HepG2 (cell line): ENCODE measurements around the gene SHISA5. TPM values are rescaled to one million over a fixed set of nuclear protein-coding genes. Genes with fewer than 3 reads are reported as not detected.

Experiments
- CCAR2 ChIP-seq: fragments of 200-400 bp; formaldehyde crosslinking; optimal IDR thresholded peaks from 2 replicates; pipeline ENCODE3; 2018; ENCODE audit warnings: low read depth, mild to moderate bottlenecking, low read length, moderate library complexity
- HMG20A ChIP-seq: IDR thresholded peaks from 2 replicates; pipeline ENCODE4 v1.6.1; 2016; ENCODE audit warnings: borderline replicate concordance
- HNRNPK ChIP-seq: fragments of 200-400 bp; formaldehyde crosslinking; IDR thresholded peaks from 2 replicates; pipeline ENCODE4 v1.6.1; 2018; ENCODE audit warnings: low read length, low read depth, moderate library complexity, mild to moderate bottlenecking; ENCODE audit not compliant: poor library complexity, severe bottlenecking
- HNRNPLL ChIP-seq: fragments of 200-400 bp; formaldehyde crosslinking; IDR thresholded peaks from 2 replicates; pipeline ENCODE4 v1.6.1; 2017; ENCODE audit warnings: mild to moderate bottlenecking, low read depth, low read length; ENCODE audit not compliant: poor library complexity, severe bottlenecking
- MAZ ChIP-seq, 2 experiments: sonication (generic) in 1 of 2; formaldehyde crosslinking in 1 of 2; IDR thresholded peaks; 2 replicates each; pipeline versions ENCODE4 v1.5.0 to v1.6.1; 2012 to 2020; ENCODE audit warnings: low read depth in 2 of 2, mild to moderate bottlenecking in 2 of 2, borderline replicate concordance in 1 of 2, improper control_type of control experiment in 1 of 2, low read length in 1 of 2, missing genetic modification reagents in 1 of 2, moderate library complexity in 1 of 2
- PRDM15 ChIP-seq: sonication (generic); formaldehyde crosslinking; IDR thresholded peaks from 2 replicates; pipeline ENCODE4 v1.4.0; 2020; ENCODE audit warnings: missing genetic modification reagents
- RBFOX2 ChIP-seq: fragments of 200-400 bp; formaldehyde crosslinking; IDR thresholded peaks from 2 replicates; pipeline ENCODE4 v1.6.1; 2017; ENCODE audit warnings: low read depth, mild to moderate bottlenecking, low read length
- RORA ChIP-seq: sonication (generic); formaldehyde crosslinking; IDR thresholded peaks from 2 replicates; pipeline ENCODE4 v1.5.0; 2020; ENCODE audit warnings: mild to moderate bottlenecking, missing genetic modification reagents, moderate library complexity
- SOX6 ChIP-seq, 2 experiments: fragments of 450-650 bp in 1 of 2; sonication (generic) in 1 of 2; formaldehyde crosslinking in 1 of 2; IDR thresholded peaks; 2 replicates each; pipeline versions ENCODE4 v1.4.0 to v1.6.1; 2017 to 2020; ENCODE audit warnings: antibody characterized with exemption in 1 of 2, mild to moderate bottlenecking in 1 of 2, missing genetic modification reagents in 1 of 2
- TGIF2 ChIP-seq: IDR thresholded peaks from 2 replicates; pipeline ENCODE4 v1.6.1; 2016; ENCODE audit warnings: control low read depth, missing compliant biosample characterization
- ZBTB1 ChIP-seq: sonication (generic); formaldehyde crosslinking; IDR thresholded peaks from 2 replicates; pipeline ENCODE4 v1.4.0; 2020; ENCODE audit warnings: missing genetic modification reagents, borderline replicate concordance
- ZBTB7A ChIP-seq: sonication (generic); formaldehyde crosslinking; IDR thresholded peaks from 2 replicates; pipeline ENCODE4 v1.8.0; 2022; ENCODE audit warnings: mild to moderate bottlenecking, missing genetic modification reagents
- ZNF136 ChIP-seq: sonication (generic); formaldehyde crosslinking; IDR thresholded peaks from 2 replicates; pipeline ENCODE4 v1.8.1; 2022; ENCODE audit warnings: low read depth, mild to moderate bottlenecking, moderate library complexity, missing genetic modification reagents
- ZNF275 ChIP-seq: sonication (generic); formaldehyde crosslinking; IDR thresholded peaks from 2 replicates; pipeline ENCODE4 v1.8.0; 2022; ENCODE audit warnings: missing genetic modification reagents, mild to moderate bottlenecking, inconsistent platforms, borderline replicate concordance
- ZNF30 ChIP-seq: sonication (generic); formaldehyde crosslinking; IDR thresholded peaks from 2 replicates; pipeline ENCODE4 v1.5.0; 2020; ENCODE audit warnings: mild to moderate bottlenecking, missing genetic modification reagents
- ZNF446 ChIP-seq: sonication (generic); formaldehyde crosslinking; IDR thresholded peaks from 2 replicates; pipeline ENCODE4 v1.5.0; 2020; ENCODE audit warnings: mild to moderate bottlenecking, missing genetic modification reagents
- ZNF672 ChIP-seq: sonication (generic); formaldehyde crosslinking; IDR thresholded peaks from 2 replicates; pipeline ENCODE4 v1.8.1; 2022; ENCODE audit warnings: missing genetic modification reagents
- ZNF747 ChIP-seq: sonication (generic); formaldehyde crosslinking; IDR thresholded peaks from 2 replicates; pipeline ENCODE4 v1.8.1; 2023; ENCODE audit warnings: missing genetic modification reagents, mild to moderate bottlenecking, borderline replicate concordance
- ZNF784 ChIP-seq: sonication (generic); formaldehyde crosslinking; IDR thresholded peaks from 2 replicates; pipeline ENCODE4 v1.5.1; 2020; ENCODE audit warnings: missing genetic modification reagents, mild to moderate bottlenecking, borderline replicate concordance
- ZSCAN30 ChIP-seq: sonication (generic); formaldehyde crosslinking; IDR thresholded peaks from 2 replicates; pipeline ENCODE4 v1.5.0; 2020; ENCODE audit warnings: mild to moderate bottlenecking, missing genetic modification reagents
- polyA plus RNA-seq, 8 experiments: library from polyadenylated mRNA; depleted of rRNA in 3 of 8; stranded (reverse) in 7 of 8; unstranded in 1 of 8; fragments of >200 nt; fragmentation: Illumina TruSeq in 4 of 8; extraction: Trizol in 4 of 8; gene quantifications; 2 replicates each; pipeline versions ENCODE4 v1.2.1 to v1.2.3, GENCODE V29; 2011 to 2016; ENCODE audit warnings: low read depth in 4 of 8, missing spikeins in 1 of 8, mixed read lengths in 1 of 8; ENCODE audit not compliant: insufficient read depth in 1 of 8
- total RNA-seq, 5 experiments: library from RNA; depleted of rRNA; stranded (reverse); fragments of >200 nt; fragmentation: Illumina TruSeq; extraction: Trizol; gene quantifications; 2 replicates each; pipeline ENCODE4 v1.2.3, GENCODE V29; 2016; ENCODE audit warnings: low read depth in 1 of 5

SHISA5 gene
- total and polyA plus RNA-seq, 2 of the 13 experiments (the other 11 are each of a cell fraction or from before 2014, with no cell fraction given), result 75.8 to 91.4 TPM

GRCh38 chr3:48428572-48429316 lies 75.2 kb downstream of the SHISA5 start (continued):
- TF ChIP-seq MAZ (IDR thresholded peaks at IDR 0.05; ENCODE audit: borderline replicate concordance, low read depth, low read length), result no peak; the same call in 1 of the 2 replicates
- no peak; the same call in none of the 2 replicates for TF ChIP-seq MAZ (CRISPR knock-in tag; IDR thresholded peaks at IDR 0.05; ENCODE audit: low read depth)
- TF ChIP-seq ZNF672 (CRISPR knock-in tag), result no peak
- TF ChIP-seq ZNF30 (CRISPR knock-in tag), result no peak
- 0 out of 2 replicates have a peak, but pooled peaks have one; percentile 8 for TF ChIP-seq ZNF136 (CRISPR knock-in tag)
- TF ChIP-seq CCAR2, result no peak
- TF ChIP-seq ZSCAN30 (CRISPR knock-in tag), result peak; percentile 56; the same call in 1 of the 2 replicates
- TF ChIP-seq ZNF446 (CRISPR knock-in tag), result no peak
- no peak for TF ChIP-seq HNRNPLL
- TF ChIP-seq HNRNPK, result peak; percentile 36
- TF ChIP-seq ZNF275 (CRISPR knock-in tag), result no peak
- no peak for TF ChIP-seq RBFOX2
- TF ChIP-seq HMG20A (CRISPR knock-in tag), result no peak
- TF ChIP-seq SOX6 (IDR thresholded peaks at IDR 0.05), result no peak
- TF ChIP-seq SOX6 (CRISPR knock-in tag; IDR thresholded peaks at IDR 0.05), result peak; percentile 59; the same call in 1 of the 2 replicates
- TF ChIP-seq PRDM15 (CRISPR knock-in tag), result no peak
- no peak for TF ChIP-seq ZBTB1 (CRISPR knock-in tag)
- TF ChIP-seq ZNF747 (CRISPR knock-in tag), result no peak
- no peak for TF ChIP-seq ZNF784
- TF ChIP-seq RORA (CRISPR knock-in tag), result no peak
- TF ChIP-seq TGIF2, result peak; percentile 64; the same call in 1 of the 2 replicates
- no peak; the same call in 1 of the 2 replicates for TF ChIP-seq ZBTB7A (CRISPR knock-in tag)
